Measurements from ENCODE around the gene FSIP1.
A peak's percentile ranks its signal among the peaks of the same experiment; 100 is the strongest.

Gene FSIP1

GRCh38 chr15:39591141-39591895 lies 191.3 kb downstream of the FSIP1 start:
- DNase-seq = no peak

- no peak for DNase-seq
Observed at GRCh38 chr15:39589815-39590644, 192.6 kb downstream of the FSIP1 start.

GRCh38 chr15:39589193-39589814 lies 193.3 kb downstream of the FSIP1 start:
- no peak for DNase-seq

GRCh38 chr15:39588531-39589192 lies 194.0 kb downstream of the FSIP1 start:
- DNase-seq = no peak

- no peak for DNase-seq
Observed at GRCh38 chr15:39587731-39588530, 194.7 kb downstream of the FSIP1 start.

- no peak for DNase-seq
Observed at GRCh38 chr15:39587096-39587721, 195.4 kb downstream of the FSIP1 start.

GRCh38 chr15:39586387-39587095 lies 196.1 kb downstream of the FSIP1 start:
- no peak for DNase-seq

GRCh38 chr15:39585871-39586301 lies 196.8 kb downstream of the FSIP1 start:
- no peak for DNase-seq

- DNase-seq = no peak
Observed at GRCh38 chr15:39585389-39585841, 197.2 kb downstream of the FSIP1 start.

GRCh38 chr15:39584662-39585388 lies 197.8 kb downstream of the FSIP1 start:
- no peak for DNase-seq

- DNase-seq = no peak
Observed at GRCh38 chr15:39584266-39584659, 198.4 kb downstream of the FSIP1 start.

GRCh38 chr15:39583596-39584265 lies 198.9 kb downstream of the FSIP1 start:
- peak; percentile 20 for DNase-seq

GRCh38 chr15:39582977-39583595 lies 199.6 kb downstream of the FSIP1 start:
- no peak for DNase-seq

- no peak for DNase-seq
Observed at GRCh38 chr15:39582286-39582976, 200.2 kb downstream of the FSIP1 start.

- DNase-seq = peak; percentile 18
Observed at GRCh38 chr15:39581793-39582285, 200.8 kb downstream of the FSIP1 start.

- DNase-seq = no peak
Observed at GRCh38 chr15:39581242-39581792, 201.3 kb downstream of the FSIP1 start.

- peak; percentile 57 for DNase-seq
Observed at GRCh38 chr15:39580485-39581241, 202.0 kb downstream of the FSIP1 start, which contains the start of gene THBS1. Gene THBS1, plus strand, starts transcription at chr15:39581079. Its CDS starts 779 bp downstream, at chr15:39581858.
